AG09309 (cell line): Measurements from ENCODE around the gene EPB41L1.

Source experiments
- DNase-seq: peaks from one replicate; pipeline ENCODE4 v3.0.0-alpha.2; 2010; ENCODE audit warnings: low read depth
- H3K4me3 ChIP-seq: 2 replicates; pipeline ENCODE4 v1.5.1; 2011; ENCODE audit warnings: mild to moderate bottlenecking, low read depth, low read length, moderate library complexity; ENCODE audit not compliant: control insufficient read depth
- TF ChIP-seq, protein P1 (sequence below): IDR thresholded peaks from 2 replicates; pipeline ENCODE4 v1.5.1; 2011; ENCODE audit warnings: mild to moderate bottlenecking, low read depth, low read length, inconsistent platforms; ENCODE audit not compliant: insufficient read depth, control insufficient read depth; ENCODE audit errors: missing control alignments

EPB41L1 gene

DNA sequence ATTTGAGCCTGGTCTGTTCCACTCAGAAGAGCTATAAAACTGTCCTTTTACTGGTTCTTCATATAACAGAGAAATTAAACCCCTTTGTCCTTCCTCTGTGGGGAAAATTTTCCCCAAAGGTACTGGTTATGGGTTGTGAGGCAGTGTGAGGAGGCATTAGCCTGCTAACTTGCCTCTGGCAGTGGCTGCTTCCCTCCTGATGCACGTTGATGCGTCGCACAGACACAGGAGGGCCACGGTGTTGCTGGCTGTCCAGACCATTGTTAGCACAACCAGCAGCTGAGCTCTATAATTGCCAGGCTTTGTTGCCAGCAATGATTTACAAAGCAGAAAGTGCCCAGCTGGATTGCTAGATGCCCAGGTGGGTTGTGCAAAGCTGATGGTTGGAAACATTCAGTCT lies 91.9 kb downstream of the EPB41L1 start:
- H3K4me3 ChIP-seq: no peak overlapping the region
- DNase-seq: no peak
- TF ChIP-seq, protein P1, sequence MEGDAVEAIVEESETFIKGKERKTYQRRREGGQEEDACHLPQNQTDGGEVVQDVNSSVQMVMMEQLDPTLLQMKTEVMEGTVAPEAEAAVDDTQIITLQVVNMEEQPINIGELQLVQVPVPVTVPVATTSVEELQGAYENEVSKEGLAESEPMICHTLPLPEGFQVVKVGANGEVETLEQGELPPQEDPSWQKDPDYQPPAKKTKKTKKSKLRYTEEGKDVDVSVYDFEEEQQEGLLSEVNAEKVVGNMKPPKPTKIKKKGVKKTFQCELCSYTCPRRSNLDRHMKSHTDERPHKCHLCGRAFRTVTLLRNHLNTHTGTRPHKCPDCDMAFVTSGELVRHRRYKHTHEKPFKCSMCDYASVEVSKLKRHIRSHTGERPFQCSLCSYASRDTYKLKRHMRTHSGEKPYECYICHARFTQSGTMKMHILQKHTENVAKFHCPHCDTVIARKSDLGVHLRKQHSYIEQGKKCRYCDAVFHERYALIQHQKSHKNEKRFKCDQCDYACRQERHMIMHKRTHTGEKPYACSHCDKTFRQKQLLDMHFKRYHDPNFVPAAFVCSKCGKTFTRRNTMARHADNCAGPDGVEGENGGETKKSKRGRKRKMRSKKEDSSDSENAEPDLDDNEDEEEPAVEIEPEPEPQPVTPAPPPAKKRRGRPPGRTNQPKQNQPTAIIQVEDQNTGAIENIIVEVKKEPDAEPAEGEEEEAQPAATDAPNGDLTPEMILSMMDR: no peak

DNA sequence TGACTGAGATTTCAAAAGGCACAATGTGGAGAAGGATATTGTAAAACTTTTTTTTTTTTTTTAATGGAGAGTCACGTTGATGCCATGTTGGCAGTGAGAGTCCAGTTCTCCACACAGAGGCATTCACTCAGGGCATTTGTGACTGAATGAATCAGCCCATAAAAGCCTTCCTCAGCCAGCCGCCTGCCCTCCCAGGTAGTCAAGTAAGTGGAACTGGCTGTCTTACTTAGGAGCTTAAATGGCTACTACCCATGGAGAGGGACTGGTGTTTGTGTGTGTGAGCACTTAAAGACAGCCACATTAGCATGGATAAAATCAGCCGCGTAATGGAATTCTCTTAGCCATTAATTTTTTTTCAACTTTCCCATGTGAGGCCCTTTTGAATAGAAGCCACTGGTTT lies 94.3 kb downstream of the EPB41L1 start:
- TF ChIP-seq, protein P1: no peak
- no peak overlapping the region for H3K4me3 ChIP-seq
- no peak for DNase-seq

DNA sequence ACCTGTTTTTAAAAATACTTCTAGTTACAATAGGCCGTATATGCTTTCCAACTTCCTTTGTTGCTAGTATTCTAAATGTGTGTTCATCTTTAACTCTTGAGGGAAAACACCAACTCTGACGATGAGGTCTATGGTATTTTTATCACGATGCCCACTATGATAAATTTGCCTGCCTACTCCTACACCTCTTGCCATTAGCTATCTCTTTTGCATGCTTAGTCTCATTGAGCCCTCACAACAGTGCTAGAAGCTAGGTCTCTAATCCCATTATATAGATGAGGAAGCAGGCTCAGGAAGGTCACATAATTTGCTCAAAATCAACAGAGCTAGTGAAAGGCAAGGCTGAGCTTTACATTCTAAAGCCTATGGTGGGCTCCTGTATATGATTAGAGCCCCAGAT lies 94.9 kb downstream of the EPB41L1 start:
- TF ChIP-seq, protein P1: no peak
- no peak for DNase-seq

DNA sequence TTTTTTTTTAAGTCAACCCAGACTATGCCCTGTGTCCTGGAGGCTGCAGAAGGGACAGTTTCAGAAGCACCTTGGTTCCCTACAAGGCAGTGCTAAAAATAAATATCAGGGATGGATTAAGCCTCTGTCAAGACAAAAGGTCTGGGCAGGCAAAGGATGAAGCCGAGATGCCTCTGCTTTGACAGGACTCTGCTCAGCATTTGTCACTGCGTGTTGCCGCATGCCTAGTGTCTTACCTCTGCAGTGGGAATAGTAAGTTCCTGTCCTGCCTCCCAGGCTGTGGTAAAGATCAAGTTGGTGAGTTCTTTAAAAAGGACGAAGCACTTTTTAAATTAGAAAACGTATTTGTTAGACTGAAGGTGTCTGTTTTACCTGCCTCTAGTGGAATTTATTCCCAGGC lies 96.9 kb downstream of the EPB41L1 start:
- TF ChIP-seq, protein P1: no peak
- H3K4me3 ChIP-seq: no peak overlapping the region
- DNase-seq: no peak

More for the DNA sequence above, 94.9 kb downstream of the EPB41L1 start:
- no peak overlapping the region for H3K4me3 ChIP-seq

- TF ChIP-seq, protein P1: no peak
- no peak overlapping the region for H3K4me3 ChIP-seq
- DNase-seq: no peak
These were observed 98.0 kb downstream of the EPB41L1 start for GRCh38 chr20:36252511-36252910.

GRCh38 chr20:36253036-36253435 lies 98.5 kb downstream of the EPB41L1 start:
- DNase-seq: no peak
- TF ChIP-seq, protein P1: no peak
- no peak overlapping the region for H3K4me3 ChIP-seq

DNA sequence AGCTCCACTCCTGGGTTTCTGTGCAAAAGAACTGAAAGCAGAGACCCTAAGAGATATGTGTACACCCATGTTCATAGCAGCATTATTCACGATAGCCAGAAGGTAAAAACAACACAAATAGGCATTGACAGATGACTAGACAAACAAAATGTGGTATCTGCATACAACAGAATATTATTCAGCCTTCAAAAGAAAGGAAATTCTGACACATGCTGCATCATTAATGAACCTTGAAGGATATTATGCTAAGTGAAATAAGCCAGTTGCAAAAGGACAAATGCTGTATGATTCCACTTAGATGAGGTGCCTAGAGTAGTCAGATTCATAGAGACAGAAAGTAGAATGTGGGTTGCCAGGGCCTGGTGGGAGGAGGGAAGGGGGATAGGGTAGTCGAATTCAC lies 99.5 kb downstream of the EPB41L1 start:
- no peak for DNase-seq
- no peak overlapping the region for H3K4me3 ChIP-seq
- TF ChIP-seq, protein P1: no peak
